OCI-LY1 (cell line): ENCODE data around the gene SLC6A19.

Experiments used
- CTCF ChIP-seq: fragments of 200-600 bp; sonication (generic), shearing (Covaris generic); IDR thresholded peaks from 2 replicates; pipeline ENCODE4 v1.5.1; 2017; ENCODE audit warnings: mild to moderate bottlenecking, antibody characterized with exemption, low read length, moderate library complexity, mixed read lengths
- EZH2 ChIP-seq: fragments of 200-600 bp; sonication (generic), shearing (Covaris generic); IDR thresholded peaks from 2 replicates; pipeline ENCODE4 v1.8.0; 2017; ENCODE audit warnings: borderline replicate concordance, mixed run types, mild to moderate bottlenecking, antibody characterized with exemption, low read length, moderate library complexity, mixed read lengths

- TF ChIP-seq CTCF (no peak), EZH2 (no peak)
Measured at GRCh38 chr5:1192971-1193590, 8.3 kb upstream of the SLC6A19 start.
